HG03571 (cell line): ENCODE measurements around the gene GIPR.
"Not testable (repeated sequence)": the region's sequence is repeated elsewhere in the genome, so short reads cannot be mapped to it uniquely, and the experiment has no call there.

Source experiments
- ATAC-seq: cut with Tn5 transposase; IDR thresholded peaks from one replicate; pipeline ENCODE4 v1.9.1; 2021; ENCODE audit not compliant: unreplicated experiment

The GIPR gene

DNA sequence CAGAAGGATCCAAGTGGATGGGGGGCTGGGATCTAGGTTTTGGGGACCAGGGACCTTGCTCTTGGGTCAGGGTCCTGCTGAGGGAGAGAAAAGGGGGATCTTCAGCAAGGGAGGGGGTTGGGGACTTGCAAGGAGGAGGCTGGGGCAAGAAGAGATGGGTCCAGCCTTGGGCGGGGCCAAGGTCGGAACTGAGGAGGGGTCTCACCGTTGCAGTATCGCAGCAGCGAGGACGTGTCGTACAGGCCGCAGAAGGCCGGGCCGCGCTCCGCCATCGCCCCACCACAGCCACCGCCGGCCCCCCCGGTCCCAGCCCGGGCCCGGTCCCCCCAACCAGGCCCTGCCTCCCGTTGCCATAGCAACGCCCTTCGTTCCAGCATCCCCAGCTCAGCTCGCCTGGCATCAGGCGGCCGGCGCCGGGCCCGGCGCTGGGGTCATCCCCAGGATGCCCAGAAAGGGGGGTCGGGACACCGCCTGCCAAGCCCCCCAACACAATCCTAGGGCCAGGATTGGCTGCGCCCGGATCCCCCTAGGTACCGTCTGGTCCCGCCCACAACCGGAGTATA is 22.9 kb upstream of the GIPR start:
- ATAC-seq, result no peak

DNA sequence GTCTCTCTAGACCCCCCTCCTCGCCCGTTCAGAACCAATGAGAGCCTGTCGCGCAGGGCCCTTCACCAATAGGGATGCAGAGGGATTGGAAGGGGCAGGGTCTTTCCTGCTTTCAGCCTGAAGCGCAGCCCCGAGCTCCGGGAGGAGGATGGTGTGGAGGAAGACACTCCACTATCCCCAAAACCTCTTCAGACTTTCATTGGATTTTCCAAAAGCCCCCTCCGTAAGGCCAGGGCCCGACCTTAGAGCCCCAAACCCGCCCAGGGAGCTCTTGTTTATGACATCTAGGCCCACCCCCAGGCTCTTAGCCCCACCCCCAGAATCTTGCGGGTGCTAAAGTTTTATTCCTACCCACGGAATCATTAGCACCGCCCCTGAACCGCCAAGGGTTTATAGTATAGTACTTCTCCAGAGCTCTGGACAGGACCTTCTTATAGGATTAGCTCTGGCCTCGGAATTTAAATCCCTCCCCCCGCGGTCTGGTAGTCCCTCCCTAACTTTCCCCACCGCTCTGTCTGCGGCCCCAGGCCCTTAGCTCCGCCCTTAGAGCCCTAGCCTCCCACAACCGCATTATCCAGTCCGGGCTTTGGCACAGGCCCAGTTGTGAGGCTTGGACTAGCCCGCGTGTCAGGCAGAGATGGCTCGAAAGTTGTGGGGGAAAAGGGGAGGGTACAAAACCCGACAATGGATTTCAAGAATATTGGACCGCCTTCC is 22.2 kb upstream of the GIPR start:
- no peak for ATAC-seq

DNA sequence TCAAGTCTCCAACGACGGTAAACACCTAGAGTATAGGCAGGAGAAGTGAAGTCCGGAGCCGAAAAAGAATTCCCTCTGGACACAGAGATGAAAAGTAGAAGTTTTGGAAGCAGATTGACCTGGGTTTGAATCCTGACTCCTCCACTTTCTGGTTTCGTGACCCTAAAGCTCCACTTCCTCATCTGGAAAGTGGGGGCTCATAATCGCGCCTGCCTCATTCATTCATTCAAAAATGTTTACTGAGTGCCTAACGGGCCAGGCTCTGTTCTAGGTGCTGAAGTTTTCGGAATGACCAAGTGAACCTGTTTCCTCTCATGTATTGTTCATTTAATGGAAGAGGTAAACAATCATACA is 21.7 kb upstream of the GIPR start:
- ATAC-seq, result no peak

DNA sequence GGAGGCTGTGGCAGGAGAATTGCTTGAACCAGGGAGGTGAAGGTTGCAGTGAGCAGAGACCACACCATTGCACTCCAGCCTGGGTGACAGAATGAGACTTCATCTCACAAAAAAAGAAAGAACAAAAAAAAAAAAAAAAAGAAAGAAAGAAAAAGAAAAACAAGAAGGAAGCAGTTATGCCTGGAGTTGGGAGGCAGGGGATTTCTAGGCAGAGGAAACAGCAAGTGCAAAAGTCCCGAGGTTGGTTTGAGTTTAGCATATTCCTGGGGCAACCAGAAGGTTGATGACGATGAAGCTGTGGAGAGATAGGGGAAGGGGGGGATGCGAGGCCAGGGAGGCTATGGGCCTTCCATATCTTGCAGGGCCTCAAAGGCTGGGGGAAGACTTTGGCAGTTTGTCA is 17.3 kb upstream of the GIPR start:
- ATAC-seq, result no peak

DNA sequence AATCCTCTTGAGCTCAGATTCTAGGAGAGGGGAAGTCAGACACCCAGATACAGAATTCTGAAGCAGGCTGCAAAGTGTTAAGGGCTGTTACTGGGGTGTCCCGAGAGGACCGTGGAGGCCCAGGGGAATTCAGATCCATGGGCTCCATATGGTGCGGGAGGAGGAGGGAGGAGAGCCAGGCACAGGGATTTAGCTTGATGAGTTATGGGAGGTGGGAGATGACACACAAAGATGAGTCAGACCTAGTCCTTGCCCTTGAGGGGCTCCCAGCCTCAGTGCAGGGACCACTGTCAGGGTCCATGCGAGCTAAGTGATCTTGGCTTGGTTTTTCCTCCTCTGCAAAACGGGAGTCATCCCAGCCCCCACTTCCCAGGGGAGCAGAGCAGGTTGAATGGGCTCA is 14.4 kb upstream of the GIPR start:
- ATAC-seq, result no peak

DNA sequence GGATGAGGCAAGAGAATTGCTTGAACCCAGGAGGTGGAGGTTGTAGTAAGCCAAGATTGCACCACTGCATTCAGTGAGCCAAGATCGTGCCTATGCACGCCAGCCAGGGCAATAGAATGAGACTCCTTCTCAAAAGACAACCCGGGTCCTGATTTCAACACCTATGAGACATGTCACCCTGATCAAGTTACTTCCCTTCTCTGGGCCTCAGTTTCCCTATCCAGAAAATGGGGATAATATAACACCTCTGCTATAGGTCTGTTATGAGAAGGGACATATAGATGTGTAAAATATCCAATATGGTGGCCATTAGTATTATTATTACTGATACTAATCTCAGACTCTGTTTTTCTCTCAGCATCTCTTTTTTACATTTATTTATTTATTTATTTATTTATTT is 12.9 kb upstream of the GIPR start:
- no peak for ATAC-seq

DNA sequence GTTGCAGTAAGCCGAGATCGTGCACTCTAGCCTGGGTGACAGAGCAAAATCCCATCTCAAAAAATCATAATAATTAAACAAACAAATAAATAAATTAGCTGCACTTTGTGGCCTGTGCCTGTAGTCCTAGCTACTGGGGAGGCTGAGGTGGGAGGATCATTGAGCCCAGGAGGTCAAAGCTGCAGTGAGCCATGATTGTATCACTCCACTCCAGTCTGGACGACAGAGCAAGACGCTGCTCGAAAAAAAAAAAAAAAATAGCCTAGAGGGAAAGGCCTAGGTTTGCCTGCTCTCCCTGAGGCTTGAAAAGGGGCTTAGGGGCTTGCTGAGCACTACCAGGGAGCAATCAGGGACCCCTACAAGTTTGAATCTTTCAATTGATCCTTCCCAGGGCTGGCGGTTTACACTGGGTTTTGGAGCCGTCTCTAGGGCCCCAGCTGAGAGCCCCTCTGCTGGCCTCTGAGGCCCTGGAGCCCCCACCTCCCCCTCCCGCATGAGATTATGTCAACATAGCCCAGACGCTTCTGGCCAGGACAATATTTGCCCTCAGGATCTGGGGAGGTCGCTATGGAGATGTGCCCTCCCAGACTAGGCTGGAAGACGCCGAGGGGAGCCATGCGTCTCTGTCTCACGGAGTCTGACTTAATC is 10.4 kb upstream of the GIPR start:
- no peak for ATAC-seq

DNA sequence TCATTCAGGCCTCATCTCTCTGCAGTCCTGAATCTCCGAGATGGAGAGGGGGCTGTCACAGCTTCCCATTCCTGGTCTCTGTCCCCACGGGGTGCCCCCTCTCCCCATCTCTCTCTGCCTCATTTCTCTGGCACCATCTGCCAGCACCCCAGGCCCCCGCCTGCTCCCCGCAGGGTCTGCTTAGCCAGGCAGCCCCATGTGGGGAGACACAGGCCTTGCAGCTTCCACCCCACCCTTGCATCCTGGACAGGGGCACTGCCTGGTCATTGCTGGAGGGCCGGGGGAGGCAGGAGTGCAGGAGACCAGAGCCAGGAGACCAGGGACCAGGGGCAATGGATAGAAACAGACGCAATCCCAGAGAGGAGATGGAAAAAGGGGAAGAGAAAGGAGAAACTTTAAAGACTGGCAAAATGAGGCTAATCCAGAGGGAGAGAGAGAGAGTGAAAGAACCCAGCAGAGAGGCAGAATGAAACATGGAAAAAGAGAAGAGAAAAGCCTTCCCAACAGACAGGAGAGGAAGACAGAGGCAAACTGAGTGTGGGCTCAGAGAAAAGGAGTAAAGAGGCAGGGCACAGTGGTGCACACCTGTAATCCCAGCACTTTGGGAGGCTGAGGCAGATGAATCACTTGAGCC is 8.8 kb upstream of the GIPR start:
- no peak for ATAC-seq

DNA sequence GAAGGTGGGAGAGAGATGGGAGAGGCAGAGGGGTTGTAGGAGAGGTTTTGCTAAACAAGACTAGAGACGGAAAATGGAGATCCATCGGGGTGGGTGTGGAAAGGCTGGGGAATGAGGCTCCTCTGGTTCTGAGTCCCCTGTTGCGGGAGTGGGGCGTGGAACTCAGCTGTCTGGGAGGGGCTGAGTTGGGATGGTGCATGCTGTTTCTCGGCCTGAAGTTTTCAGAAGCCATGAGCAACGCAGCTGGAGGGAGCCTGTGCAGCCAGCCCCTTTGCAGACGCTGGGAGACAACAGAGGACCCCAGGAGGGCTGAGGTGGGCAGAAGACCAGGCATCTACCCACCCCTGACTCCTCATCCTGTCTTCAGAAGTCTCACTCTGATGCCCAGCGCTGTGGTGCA is 7.4 kb upstream of the GIPR start:
- no peak for ATAC-seq

DNA sequence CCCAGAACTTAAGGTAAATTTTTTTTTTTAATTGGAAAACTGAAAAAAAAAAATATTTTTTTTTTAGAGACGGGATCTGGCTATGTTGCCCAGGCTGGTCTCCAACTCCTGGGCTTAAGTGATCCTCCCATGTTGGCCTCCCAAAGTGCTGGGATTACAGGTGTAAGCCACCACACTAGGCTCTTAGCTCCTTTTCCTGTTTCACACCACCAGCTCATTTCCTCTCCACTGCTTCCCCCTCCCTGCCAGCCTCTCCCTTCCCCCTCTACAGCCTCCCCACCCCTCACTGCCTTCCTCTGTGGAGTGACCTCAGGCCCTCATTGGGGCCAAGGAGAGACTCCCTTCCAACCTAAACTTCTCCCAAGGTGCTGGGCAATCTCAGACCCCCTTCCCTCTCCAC is 4.2 kb upstream of the GIPR start:
- no peak for ATAC-seq

DNA sequence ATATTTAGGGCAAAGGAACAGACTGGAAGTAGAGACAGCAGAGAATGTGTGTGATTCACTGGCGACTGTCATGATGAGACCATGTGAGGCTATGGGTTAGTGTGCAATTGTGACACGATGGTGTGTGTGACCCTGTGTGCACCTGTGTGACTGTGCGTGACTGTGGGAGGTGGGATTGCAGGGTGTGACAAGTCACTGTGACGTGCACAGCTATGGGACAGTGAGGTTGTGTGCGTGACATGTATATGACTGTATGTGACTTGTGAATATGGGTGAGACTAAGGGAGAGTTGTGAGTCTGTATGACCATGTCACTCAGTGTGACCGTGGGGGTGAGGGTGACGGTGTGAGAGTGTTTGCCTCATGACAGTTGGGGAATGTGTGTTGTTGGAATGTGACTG is 3.4 kb upstream of the GIPR start:
- no peak for ATAC-seq

DNA sequence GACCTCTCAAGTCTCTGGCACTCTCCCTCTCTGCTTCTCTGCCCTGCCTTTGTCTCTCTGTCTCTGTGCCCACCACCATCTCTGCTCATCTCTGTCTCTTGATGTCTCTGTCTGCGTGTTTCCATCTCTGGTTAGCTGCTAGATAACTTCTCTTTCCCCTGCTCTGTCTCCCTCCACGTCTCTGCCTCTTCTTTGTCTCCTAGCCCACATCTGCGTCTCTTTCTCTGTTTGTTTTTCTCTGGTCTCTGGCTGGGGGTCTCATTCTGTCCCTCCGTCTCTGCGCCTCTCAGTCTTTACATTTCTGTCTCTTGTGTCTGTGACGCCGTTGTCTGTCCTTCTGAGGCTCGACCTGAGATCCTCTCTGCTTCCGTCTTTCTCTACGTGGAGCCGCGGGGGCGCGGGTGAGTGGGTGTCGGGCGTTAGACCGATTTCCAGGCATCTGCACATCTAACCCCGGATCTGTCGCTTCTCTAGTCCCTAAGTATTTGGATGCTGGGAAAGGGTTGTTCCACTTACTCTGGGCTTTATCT is 386 bp downstream of the GIPR start:
- peak; percentile 8 for ATAC-seq

DNA sequence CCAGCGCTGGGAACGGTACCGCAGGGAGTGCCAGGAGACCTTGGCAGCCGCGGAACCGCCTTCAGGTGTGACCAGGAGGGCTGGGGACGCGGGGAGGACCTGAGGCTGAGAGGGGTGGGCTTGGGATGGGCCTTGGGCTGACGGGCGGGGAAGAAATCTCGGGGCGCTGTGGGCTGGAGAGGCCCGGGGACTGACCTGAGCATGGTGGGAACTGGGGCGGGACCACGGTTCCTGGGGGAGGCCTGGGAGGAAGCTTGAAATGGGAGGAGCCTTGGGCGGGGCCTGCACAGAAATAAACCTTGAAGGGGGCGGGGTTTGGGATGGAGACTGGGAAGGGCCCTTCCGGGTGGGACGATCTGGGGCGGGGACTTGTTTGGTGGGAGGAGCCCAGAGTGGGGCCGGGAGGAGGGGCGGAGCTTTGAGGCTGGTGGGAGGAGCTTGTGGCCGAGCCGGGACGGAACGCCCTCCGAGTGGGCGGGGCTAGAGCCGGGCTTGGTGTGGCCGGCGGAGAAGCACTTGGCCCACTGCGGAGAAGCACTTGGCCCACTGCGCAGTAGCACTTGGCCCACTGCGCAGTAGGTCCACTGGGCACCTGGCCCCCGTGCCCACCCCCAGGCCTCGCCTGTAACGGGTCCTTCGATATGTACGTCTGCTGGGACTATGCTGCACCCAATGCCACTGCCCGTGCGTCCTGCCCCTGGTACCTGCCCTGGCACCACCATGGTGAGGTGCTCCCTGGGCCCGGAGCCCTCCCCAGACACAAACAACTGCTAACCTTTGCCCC is 2.8 kb downstream of the GIPR start:
- peak; percentile 36 for ATAC-seq

DNA sequence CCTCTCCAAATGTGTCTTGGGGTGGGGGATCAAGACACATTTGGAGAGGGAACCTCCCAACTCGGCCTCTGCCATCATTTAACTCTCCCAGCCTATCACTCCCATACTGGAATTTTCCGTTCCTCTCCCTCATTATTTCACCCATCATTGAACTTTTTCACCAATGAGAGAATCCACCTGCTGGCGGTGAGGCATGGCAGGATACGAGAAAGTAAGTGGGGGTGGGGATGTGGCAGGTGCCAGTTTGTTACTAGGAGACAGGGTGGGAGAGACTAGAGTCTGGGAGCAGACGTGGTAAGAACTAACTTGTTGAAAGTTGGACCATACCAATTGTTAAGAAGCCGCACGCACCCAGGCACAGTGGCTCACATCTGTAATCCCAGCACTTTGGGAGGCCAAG is 6.9 kb downstream of the GIPR start:
- no peak for ATAC-seq

DNA sequence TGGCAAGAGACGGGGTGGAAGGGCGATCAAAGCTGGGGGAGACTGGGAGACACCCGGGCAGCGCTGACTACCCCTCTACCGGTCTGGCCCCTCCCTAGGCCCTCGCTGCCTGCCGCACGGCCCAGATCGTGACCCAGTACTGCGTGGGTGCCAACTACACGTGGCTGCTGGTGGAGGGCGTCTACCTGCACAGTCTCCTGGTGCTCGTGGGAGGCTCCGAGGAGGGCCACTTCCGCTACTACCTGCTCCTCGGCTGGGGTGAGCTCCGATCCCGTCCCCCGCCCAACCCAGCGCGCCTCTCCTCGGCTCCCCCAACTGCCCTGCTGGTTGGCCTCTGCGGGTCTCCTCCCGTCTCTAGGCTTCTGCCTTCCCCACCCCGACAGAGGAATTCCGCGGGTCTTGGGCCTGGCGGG is 8.8 kb downstream of the GIPR start:
- ATAC-seq, result no peak

DNA sequence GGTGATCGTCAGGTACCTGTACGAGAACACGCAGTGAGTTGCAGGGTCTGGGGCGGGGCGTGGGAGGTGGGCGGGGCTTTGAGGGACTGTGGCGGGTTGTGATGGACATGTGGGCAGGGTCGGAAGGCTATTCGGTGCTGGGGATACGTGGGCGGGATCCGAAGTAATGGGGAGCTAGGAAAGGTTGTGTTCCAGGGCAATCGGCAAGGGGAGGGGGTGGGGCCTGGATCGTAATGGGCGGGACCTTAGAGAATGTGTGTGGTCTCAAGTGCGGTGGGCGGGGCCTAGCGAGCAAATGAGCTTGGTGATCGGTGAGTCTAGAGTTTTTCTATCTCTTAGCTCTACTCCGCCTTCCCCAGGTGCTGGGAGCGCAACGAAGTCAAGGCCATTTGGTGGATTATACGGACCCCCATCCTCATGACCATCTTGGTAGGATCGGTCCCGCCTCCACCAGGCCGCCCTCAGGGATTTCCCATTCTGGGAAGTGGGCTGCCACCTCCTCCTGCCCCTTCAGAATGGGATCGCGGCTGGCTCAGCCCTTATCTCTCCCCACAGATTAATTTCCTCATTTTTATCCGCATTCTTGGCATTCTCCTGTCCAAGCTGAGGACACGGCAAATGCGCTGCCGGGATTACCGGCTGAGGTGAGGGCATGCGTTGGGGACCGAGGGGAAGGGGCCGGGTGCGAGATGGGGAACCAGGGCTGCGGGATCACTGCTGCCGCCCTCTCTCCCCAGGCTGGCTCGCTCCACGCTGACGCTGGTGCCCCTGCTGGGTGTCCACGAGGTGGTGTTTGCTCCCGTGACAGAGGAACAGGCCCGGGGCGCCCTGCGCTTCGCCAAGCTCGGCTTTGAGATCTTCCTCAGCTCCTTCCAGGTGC is 9.6 kb downstream of the GIPR start:
- ATAC-seq, result no peak

DNA sequence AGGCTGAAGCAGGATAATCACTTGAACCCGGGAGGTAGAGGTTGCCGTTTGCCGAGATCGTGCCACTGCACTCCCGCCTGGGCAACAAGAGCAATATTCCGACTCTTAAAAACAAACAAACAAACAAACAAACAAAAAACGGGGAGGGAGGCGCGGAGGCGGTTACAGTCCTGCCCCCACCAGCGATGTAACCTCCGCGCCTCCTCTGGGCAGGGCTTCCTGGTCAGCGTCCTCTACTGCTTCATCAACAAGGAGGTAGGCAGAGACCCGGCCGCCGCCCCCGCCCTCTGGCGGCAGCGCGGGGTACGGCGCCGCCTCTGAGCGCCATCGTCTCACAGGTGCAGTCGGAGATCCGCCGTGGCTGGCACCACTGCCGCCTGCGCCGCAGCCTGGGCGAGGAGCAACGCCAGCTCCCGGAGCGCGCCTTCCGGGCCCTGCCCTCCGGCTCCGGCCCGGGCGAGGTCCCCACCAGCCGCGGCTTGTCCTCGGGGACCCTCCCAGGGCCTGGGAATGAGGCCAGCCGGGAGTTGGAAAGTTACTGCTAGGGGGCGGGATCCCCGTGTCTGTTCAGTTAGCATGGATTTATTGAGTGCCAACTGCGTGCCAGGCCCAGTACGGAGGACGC is 13.5 kb downstream of the GIPR start:
- ATAC-seq, result no peak

DNA sequence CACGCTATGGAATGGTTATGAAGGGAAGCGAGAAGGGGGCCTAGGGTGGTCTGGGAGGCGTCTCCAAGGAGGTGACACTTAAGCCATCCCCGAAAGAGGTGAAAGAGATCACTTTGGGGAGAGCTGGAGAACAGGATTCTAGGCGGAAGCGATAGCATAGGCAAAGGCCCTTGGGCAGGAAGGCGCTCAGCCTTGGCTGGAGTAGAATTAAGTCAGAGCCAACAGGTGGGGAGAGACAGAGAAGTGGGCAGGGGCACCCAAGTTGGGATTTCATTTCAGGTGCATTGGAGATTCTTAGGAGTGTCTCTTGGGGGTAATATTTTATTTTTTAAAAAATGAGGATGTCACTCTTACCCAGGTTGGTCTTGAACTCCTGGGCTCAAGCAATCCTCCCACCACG is 14.1 kb downstream of the GIPR start:
- no peak for ATAC-seq

DNA sequence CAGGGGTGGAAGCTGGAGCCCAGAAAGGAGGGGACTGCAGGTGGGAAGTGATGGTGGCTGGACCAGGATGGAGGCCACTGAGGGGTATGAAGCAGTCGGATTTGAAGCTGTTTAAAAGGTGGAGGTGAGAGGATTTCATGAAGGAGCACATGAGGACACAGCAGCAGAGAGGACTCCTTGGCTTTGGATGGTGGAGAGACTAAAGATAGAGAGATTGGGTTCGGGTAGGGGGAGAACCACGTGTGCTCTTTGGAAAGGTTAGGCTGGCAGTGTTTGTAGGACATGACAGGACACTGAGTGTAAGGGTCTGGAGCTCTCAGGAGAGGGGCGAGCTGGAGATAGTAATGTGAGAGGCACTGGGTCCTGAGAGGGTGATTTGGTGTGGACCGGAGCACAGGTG is 14.9 kb downstream of the GIPR start:
- no peak for ATAC-seq

DNA sequence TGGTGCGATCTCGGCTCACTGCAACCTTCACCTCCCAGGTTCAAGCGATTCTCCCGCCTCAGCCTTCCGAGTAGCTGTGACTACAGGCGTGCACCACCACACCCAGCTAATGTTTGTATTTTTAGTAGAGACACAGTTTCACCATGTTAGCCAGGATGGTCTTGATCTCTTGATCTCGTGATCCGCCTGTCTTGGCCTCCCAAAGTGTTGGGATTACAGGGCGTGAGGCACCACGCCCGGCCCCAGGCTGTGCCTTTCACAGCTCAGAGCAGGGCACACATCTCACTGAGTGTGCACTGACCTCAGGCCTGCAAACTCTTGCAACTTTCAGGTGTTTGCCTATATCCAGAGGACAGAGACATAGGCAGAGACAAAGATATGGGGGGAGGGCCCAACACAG is 17.0 kb downstream of the GIPR start:
- ATAC-seq, result not testable (repeated sequence)
